GM21619 (cell line): Measurements from ENCODE around the gene NOL6.
"Not testable (repeated sequence)": the region's sequence is repeated elsewhere in the genome, so short reads cannot be mapped to it uniquely, and the experiment has no call there.

Experiments used
- ATAC-seq: cut with Tn5 transposase; IDR thresholded peaks from one replicate; pipeline ENCODE4 v1.9.1; 2021; ENCODE audit not compliant: unreplicated experiment

NOL6 gene

GRCh38 chr9:33473643-33474352 lies at the start of gene NOL6:
Gene NOL6, minus strand, starts transcription at chr9:33473924. Its CDS starts 82 bp downstream, at chr9:33473842.
- peak; percentile 99 for ATAC-seq

- ATAC-seq = not testable (repeated sequence)
Measured at GRCh38 chr9:33521861-33522260, 48.1 kb upstream of the NOL6 start.

GRCh38 chr9:33517934-33518577 lies 44.3 kb upstream of the NOL6 start:
- ATAC-seq = not testable (repeated sequence)

GRCh38 chr9:33517373-33517772 lies 43.6 kb upstream of the NOL6 start:
- no peak for ATAC-seq

- ATAC-seq = not testable (repeated sequence)
Measured at GRCh38 chr9:33516397-33516796, 42.7 kb upstream of the NOL6 start.

- not testable (repeated sequence) for ATAC-seq
Measured at GRCh38 chr9:33515342-33515995, 41.7 kb upstream of the NOL6 start.

- ATAC-seq = not testable (repeated sequence)
Measured at GRCh38 chr9:33512535-33512934, 38.8 kb upstream of the NOL6 start.

- ATAC-seq = not testable (repeated sequence)
Measured at GRCh38 chr9:33511184-33511517, 37.4 kb upstream of the NOL6 start.

GRCh38 chr9:33510262-33511183 lies 36.8 kb upstream of the NOL6 start:
- ATAC-seq = no peak

- no peak for ATAC-seq
Measured at GRCh38 chr9:33506626-33507370, 33.1 kb upstream of the NOL6 start.

- no peak for ATAC-seq
Measured at GRCh38 chr9:33498387-33498786, 24.7 kb upstream of the NOL6 start.

- ATAC-seq = not testable (repeated sequence)
Measured at GRCh38 chr9:33493819-33494218, 20.1 kb upstream of the NOL6 start.

- ATAC-seq = no peak
Measured at GRCh38 chr9:33489066-33489465, 15.3 kb upstream of the NOL6 start.

- ATAC-seq = not testable (repeated sequence)
Measured at GRCh38 chr9:33485312-33485711, 11.6 kb upstream of the NOL6 start.

- ATAC-seq = no peak
Measured at GRCh38 chr9:33480976-33481375, 7.3 kb upstream of the NOL6 start.

- ATAC-seq = no peak
Measured at GRCh38 chr9:33480106-33480505, 6.4 kb upstream of the NOL6 start.

- no peak for ATAC-seq
Measured at GRCh38 chr9:33476503-33476902, 2.8 kb upstream of the NOL6 start.

- ATAC-seq = no peak
Measured at GRCh38 chr9:33475357-33475756, 1.6 kb upstream of the NOL6 start.

- ATAC-seq = no peak
Measured at GRCh38 chr9:33472881-33473615, 676 bp downstream of the NOL6 start.
